ENCODE measurements around the gene KCNQ1. TPM values are rescaled to one million over a fixed set of nuclear protein-coding genes. Genes with fewer than 3 reads are reported as not detected.

KCNQ1 gene
- total and polyA plus RNA-seq, 2 donors (not counting 3 experiments of a cell fraction or from before 2014, with no cell fraction given): 0.07 to 0.09 TPM

- FAIRE-seq (no peak), DNase-seq (ENCODE audit: low read depth, low spot score) (no peak)
- H3K4me3 ChIP-seq (replicated peaks in 1 of 3; ENCODE audit: insufficient read depth in 1 of 3, low read depth in 1 of 3, low read length in 3 of 3): no peak overlapping the region
- H3K36me3 ChIP-seq (ENCODE audit: control insufficient read depth in 2 of 2, extremely low read depth in 1 of 2, insufficient read depth in 2 of 2, low read length in 2 of 2): no peaks in the 10 kb centered on the region
- no peak overlapping the region for H3K9ac ChIP-seq (replicated peaks; ENCODE audit: extremely low read depth, insufficient read depth, low read length)
- dilution Hi-C loops (cut with MboI; ENCODE audit: extremely low pct_ligation_motif_present, low sequenced_read_pairs) (no loop called here), intact Hi-C loops (cut with micrococcal nuclease) (no loop called here)
- peaks cover 3% of the 10 kb centered on the region for H3K4me1 ChIP-seq (ENCODE audit: control insufficient read depth, extremely low read depth, insufficient read depth, low read length)
- no peak overlapping the region for H3K27ac ChIP-seq (ENCODE audit: insufficient read depth, low read depth, low read length)
- no peaks in the 10 kb centered on the region for H3K79me2 ChIP-seq (ENCODE audit: control insufficient read depth, insufficient read depth, low read length)
- no peak overlapping the region for H3K4me2 ChIP-seq (ENCODE audit: insufficient read depth, low read length)
- BruUV-seq (replicated peaks): no TSS peak
- no peak overlapping the region for H2AFZ ChIP-seq (ENCODE audit: low read depth, low read length)
- CTCF ChIA-PET: no interaction called here
- no peaks in the 10 kb centered on the region for H4K20me1 ChIP-seq (replicated peaks; ENCODE audit: control insufficient read depth, extremely low read depth, insufficient read depth, low read length)
- no peaks in the 10 kb centered on the region for H3K9me3 ChIP-seq (replicated peaks; ENCODE audit: control insufficient read depth, insufficient read depth, low read length)
- TF ChIP-seq, protein P1, sequence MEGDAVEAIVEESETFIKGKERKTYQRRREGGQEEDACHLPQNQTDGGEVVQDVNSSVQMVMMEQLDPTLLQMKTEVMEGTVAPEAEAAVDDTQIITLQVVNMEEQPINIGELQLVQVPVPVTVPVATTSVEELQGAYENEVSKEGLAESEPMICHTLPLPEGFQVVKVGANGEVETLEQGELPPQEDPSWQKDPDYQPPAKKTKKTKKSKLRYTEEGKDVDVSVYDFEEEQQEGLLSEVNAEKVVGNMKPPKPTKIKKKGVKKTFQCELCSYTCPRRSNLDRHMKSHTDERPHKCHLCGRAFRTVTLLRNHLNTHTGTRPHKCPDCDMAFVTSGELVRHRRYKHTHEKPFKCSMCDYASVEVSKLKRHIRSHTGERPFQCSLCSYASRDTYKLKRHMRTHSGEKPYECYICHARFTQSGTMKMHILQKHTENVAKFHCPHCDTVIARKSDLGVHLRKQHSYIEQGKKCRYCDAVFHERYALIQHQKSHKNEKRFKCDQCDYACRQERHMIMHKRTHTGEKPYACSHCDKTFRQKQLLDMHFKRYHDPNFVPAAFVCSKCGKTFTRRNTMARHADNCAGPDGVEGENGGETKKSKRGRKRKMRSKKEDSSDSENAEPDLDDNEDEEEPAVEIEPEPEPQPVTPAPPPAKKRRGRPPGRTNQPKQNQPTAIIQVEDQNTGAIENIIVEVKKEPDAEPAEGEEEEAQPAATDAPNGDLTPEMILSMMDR (IDR thresholded peaks at IDR 0.05; ENCODE audit: extremely low read depth in 1 of 2, insufficient read depth in 1 of 2, low read depth in 1 of 2, low read length in 2 of 2): no peak
- TF ChIP-seq MAX (IDR thresholded peaks at IDR 0.05; ENCODE audit: insufficient read depth, insufficient read length): no peak
- no peak for TF ChIP-seq MYC (IDR thresholded peaks at IDR 0.05; ENCODE audit: low read depth, low read length)
- TF ChIP-seq FOS (IDR thresholded peaks at IDR 0.05; ENCODE audit: borderline replicate concordance, insufficient read depth, low read length): no peak
- TF ChIP-seq EZH2 (IDR thresholded peaks at IDR 0.05; ENCODE audit: borderline replicate concordance, low read depth, low read length, severe bottlenecking): no peak
- no peak for TF ChIP-seq POLR2AphosphoS5 (IDR thresholded peaks at IDR 0.05; ENCODE audit: insufficient read depth, low read depth, low read length)
- TF ChIP-seq POLR2A (IDR thresholded peaks at IDR 0.05; ENCODE audit: low read depth, low read length): no peak
- no peak for TF ChIP-seq GATA2 (IDR thresholded peaks at IDR 0.05; ENCODE audit: insufficient read depth, insufficient read length, low read depth, low read length)
- no peak for TF ChIP-seq JUN (IDR thresholded peaks at IDR 0.05; ENCODE audit: borderline replicate concordance, insufficient read depth, insufficient read length, low read depth)
- H3K9me1 ChIP-seq (replicated peaks; ENCODE audit: control insufficient read depth, extremely low read depth, insufficient read depth, low read length): no peaks in the 10 kb centered on the region
- H3K27me3 ChIP-seq (ENCODE audit: control insufficient read depth in 2 of 2, insufficient read depth in 2 of 2, low read length in 2 of 2): no peaks in the 10 kb centered on the region
- POLR2A ChIA-PET: no interaction called here
Measured at GRCh38 chr11:2815762-2816496, 371.1 kb downstream of the KCNQ1 start.
